Measurements from ENCODE around the gene GPRIN3.
A peak's percentile ranks its signal among the peaks of the same experiment; 100 is the strongest.

The GPRIN3 gene

GRCh38 chr4:89242864-89243732 lies 64.5 kb downstream of the GPRIN3 start:
- no peak for TF ChIP-seq CTCF (IDR thresholded peaks at IDR 0.05)
- no peak for TF ChIP-seq ZFX (IDR thresholded peaks at IDR 0.05; ENCODE audit: borderline replicate concordance)
- H3K27ac ChIP-seq = no peak overlapping the region

GRCh38 chr4:89242216-89242615 lies 65.4 kb downstream of the GPRIN3 start:
- TF ChIP-seq CTCF (IDR thresholded peaks at IDR 0.05) = no peak
- TF ChIP-seq ZFX (IDR thresholded peaks at IDR 0.05; ENCODE audit: borderline replicate concordance) = no peak

GRCh38 chr4:89230271-89230670 lies 77.3 kb downstream of the GPRIN3 start:
- H3K27ac ChIP-seq = no peak overlapping the region
- TF ChIP-seq ZFX (IDR thresholded peaks at IDR 0.05; ENCODE audit: borderline replicate concordance) (no peak), CTCF (IDR thresholded peaks at IDR 0.05) (no peak)

More at GRCh38 chr4:89242216-89242615, 65.4 kb downstream of the GPRIN3 start:
- no peak overlapping the region for H3K27ac ChIP-seq

GRCh38 chr4:89226665-89227574 lies 80.7 kb downstream of the GPRIN3 start:
- H3K27ac ChIP-seq = no peak overlapping the region
- TF ChIP-seq ZFX (IDR thresholded peaks at IDR 0.05; ENCODE audit: borderline replicate concordance) (no peak), CTCF (IDR thresholded peaks at IDR 0.05) (peak; percentile 84)

GRCh38 chr4:89222170-89222569 lies 85.4 kb downstream of the GPRIN3 start:
- H3K27ac ChIP-seq = no peak overlapping the region
- TF ChIP-seq ZFX (IDR thresholded peaks at IDR 0.05; ENCODE audit: borderline replicate concordance) (no peak), CTCF (IDR thresholded peaks at IDR 0.05) (no peak)

GRCh38 chr4:89221167-89221867 lies 86.3 kb downstream of the GPRIN3 start:
- TF ChIP-seq ZFX (IDR thresholded peaks at IDR 0.05; ENCODE audit: borderline replicate concordance) = no peak
- TF ChIP-seq CTCF (IDR thresholded peaks at IDR 0.05) = no peak
- no peak overlapping the region for H3K27ac ChIP-seq

Data from 22Rv1 (cell line).